ENCODE measurements around the gene CD8B.

GRCh38 chr2:86806059-86806857, 55.4 kb downstream of the CD8B start:
- no peak for TF ChIP-seq CTCF (conservative IDR thresholded peaks at IDR 0.05; ENCODE audit: low read depth, low read length)
- no peak for TF ChIP-seq EZH2 (IDR thresholded peaks at IDR 0.05; ENCODE audit: low read length, unreplicated experiment)
